GM21367 (cell line): ENCODE measurements around the gene NPIPA3.
"Not testable (repeated sequence)": the region's sequence is repeated elsewhere in the genome, so short reads cannot be mapped to it uniquely, and the experiment has no call there.

Experiments used
- ATAC-seq: cut with Tn5 transposase; IDR thresholded peaks from one replicate; pipeline ENCODE4 v1.9.1; 2021; ENCODE audit not compliant: unreplicated experiment

NPIPA3 gene

GRCh38 chr16:14742273-14743128 lies 39.3 kb downstream of the NPIPA3 start, which contains the start of gene NPIPA2:
Gene NPIPA2, plus strand, starts transcription at chr16:14742533. Its CDS starts 5,533 bp downstream, at chr16:14748066.
- ATAC-seq = peak; percentile 96

DNA sequence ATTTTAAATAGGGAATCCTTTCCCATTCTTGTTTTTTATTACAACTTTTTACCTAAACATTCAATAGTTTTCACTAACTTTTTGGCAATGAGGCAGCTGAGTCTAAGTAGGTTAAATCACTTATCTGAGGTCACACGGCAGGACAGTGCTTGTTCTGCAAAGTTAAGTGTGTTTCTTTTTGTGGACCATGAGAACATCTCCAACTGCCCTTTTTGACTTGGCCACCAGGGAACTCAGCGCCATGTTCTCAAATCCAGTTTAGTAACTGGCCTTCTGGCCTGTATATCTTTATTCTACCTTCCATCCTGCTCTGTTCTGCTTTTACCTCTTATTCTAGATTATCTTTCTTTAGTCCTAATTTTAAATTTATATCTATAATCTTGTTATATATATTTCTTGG lies 70.4 kb downstream of the NPIPA3 start:
- ATAC-seq = not testable (repeated sequence)

- not testable (repeated sequence) for ATAC-seq
Observed at GRCh38 chr16:14775624-14776023, 72.4 kb downstream of the NPIPA3 start.
